Rectal smooth muscle tissue (tissue), 1 donor: Measurements from ENCODE around the gene OR2M3.
"Not testable (repeated sequence)": the region's sequence is repeated elsewhere in the genome, so short reads cannot be mapped to it uniquely, and the experiment has no call there.

ENCODE experiments used
- H3K27ac ChIP-seq: one replicate; pipeline ENCODE4 v1.7.0; 2013; ENCODE audit warnings: low read depth, low read length, inconsistent platforms
- H3K27me3 ChIP-seq: one replicate; pipeline ENCODE4 v1.7.0; 2013; ENCODE audit warnings: low read length; ENCODE audit not compliant: control insufficient read depth, insufficient read depth
- H3K36me3 ChIP-seq: one replicate; pipeline ENCODE4 v1.7.0; 2013; ENCODE audit warnings: low read length; ENCODE audit not compliant: control insufficient read depth, insufficient read depth
- H3K4me1 ChIP-seq: one replicate; pipeline ENCODE4 v1.7.0; 2013; ENCODE audit warnings: low read length; ENCODE audit not compliant: control insufficient read depth, insufficient read depth
- H3K4me3 ChIP-seq: one replicate; pipeline ENCODE4 v1.7.0; 2013; ENCODE audit warnings: low read length
- H3K9ac ChIP-seq: one replicate; pipeline ENCODE4 v1.7.0; 2013; ENCODE audit warnings: low read length

OR2M3 gene

GRCh38 chr1:248229360-248229908, 32.4 kb downstream of the OR2M3 start:
- no peaks in the 10 kb centered on the region for H3K36me3 ChIP-seq
- H3K27me3 ChIP-seq: no peaks in the 10 kb centered on the region

GRCh38 chr1:248231117-248231516, 34.1 kb downstream of the OR2M3 start, which contains the start of gene OR2M4:
Gene OR2M4 (plus strand): TSS chr1:248231417. CDS start chr1:248238929, 7,512 bp downstream.
- Histone ChIP-seq H3K27me3 (no peaks in the 10 kb centered on the region), H3K4me1 (no peaks in the 10 kb centered on the region), H3K4me3 (no peak within 1 kb of the TSS), H3K27ac (no peak within 1 kb of the TSS), H3K9ac (no peak within 1 kb of the TSS), H3K36me3 (no peaks in the 10 kb centered on the region)

More at GRCh38 chr1:248229360-248229908, 32.4 kb downstream of the OR2M3 start:
- Histone ChIP-seq H3K4me1 (no peaks in the 10 kb centered on the region), H3K27ac (no peak overlapping the region), H3K4me3 (no peak overlapping the region), H3K9ac (no peak overlapping the region)

GRCh38 chr1:248239478-248239877, 42.4 kb downstream of the OR2M3 start:
- Histone ChIP-seq H3K36me3 (no peaks in the 10 kb centered on the region), H3K27me3 (no peaks in the 10 kb centered on the region), H3K4me3 (no peak overlapping the region), H3K4me1 (no peaks in the 10 kb centered on the region), H3K27ac (no peak overlapping the region), H3K9ac (no peak overlapping the region)

GRCh38 chr1:248243204-248243603, 46.1 kb downstream of the OR2M3 start:
- no peaks in the 10 kb centered on the region for H3K4me1 ChIP-seq
- no peak overlapping the region for H3K27ac ChIP-seq
- no peaks in the 10 kb centered on the region for H3K36me3 ChIP-seq
- no peaks in the 10 kb centered on the region for H3K27me3 ChIP-seq
- no peak overlapping the region for H3K4me3 ChIP-seq
- H3K9ac ChIP-seq: no peak overlapping the region

- not testable (repeated sequence) for H3K36me3 ChIP-seq, H3K9ac ChIP-seq, H3K27me3 ChIP-seq, H3K27ac ChIP-seq, H3K4me1 ChIP-seq, H3K4me3 ChIP-seq
These were observed 62.2 kb downstream of the OR2M3 start for GRCh38 chr1:248259309-248259708.
